SK-N-SH (cell line): Measurements from ENCODE around the gene OCA2. TPM values are rescaled to one million over a fixed set of nuclear protein-coding genes. Genes with fewer than 3 reads are reported as not detected.

ENCODE experiments used
- CTCF ChIA-PET: fragments of 300-600, 350-600 bp; formaldehyde crosslinking; extraction: SDS; loops from one replicate; lab custom pipeline; 2021; lab: Yijun Ruan, JAX
- POLR2A ChIA-PET: fragments of 350-600 bp; sonication (Branson Sonifier 250); formaldehyde crosslinking; extraction: SDS; loops from one replicate; lab custom pipeline; 2020; ENCODE audit warnings: antibody characterized with exemption, inconsistent platforms; lab: Yijun Ruan, JAX
- DNase-seq: peaks from one replicate; pipeline ENCODE4 v3.0.0; 2012
- H2AFZ ChIP-seq: fragments of 200-600 bp; sonication (generic); 2 replicates; pipeline ENCODE4 v1.8.1; 2016; ENCODE audit warnings: antibody characterized with exemption, mild to moderate bottlenecking, low read depth
- H3F3A ChIP-seq: fragments of 200-600 bp; sonication (generic); replicated peaks from 2 replicates; pipeline ENCODE3; 2016; ENCODE audit warnings: antibody characterized with exemption, mild to moderate bottlenecking; ENCODE audit not compliant: insufficient read depth
- H3K27ac ChIP-seq, 2 experiments: fragments of 200-500 bp in 1 of 2; fragments of 200-600 bp in 1 of 2; sonication (Bioruptor generic) in 1 of 2; sonication (generic), shearing (Covaris generic) in 1 of 2; 2 replicates each; pipeline versions ENCODE4 v1.5.1 to v1.6.1; 2014 to 2016; ENCODE audit warnings: low read depth in 2 of 2, inconsistent platforms in 1 of 2, low read length in 1 of 2, mild to moderate bottlenecking in 1 of 2, mixed read lengths in 1 of 2
- H3K27me3 ChIP-seq: fragments of 200-600 bp; sonication (generic), shearing (Covaris generic); 2 replicates; pipeline ENCODE4 v1.6.1; 2016; ENCODE audit warnings: mixed run types; ENCODE audit not compliant: insufficient read depth
- H3K36me3 ChIP-seq, 2 experiments: fragments of 200-500 bp in 1 of 2; fragments of 200-600 bp in 1 of 2; sonication (Bioruptor generic) in 1 of 2; sonication (generic) in 1 of 2; replicated peaks in 1 of 2; 2 replicates each; pipeline versions ENCODE3 to v1.5.1; 2014 to 2016; ENCODE audit warnings: low read length in 1 of 2, mild to moderate bottlenecking in 1 of 2; ENCODE audit not compliant: insufficient read depth in 2 of 2, control insufficient read depth in 1 of 2
- H3K4me1 ChIP-seq, 2 experiments: fragments of 200-500 bp in 1 of 2; fragments of 200-600 bp in 1 of 2; sonication (Bioruptor generic) in 1 of 2; sonication (generic), shearing (Covaris generic) in 1 of 2; 2 replicates each; pipeline versions ENCODE4 v1.5.1 to v1.6.1; 2014 to 2016; ENCODE audit warnings: low read depth in 1 of 2, low read length in 1 of 2, mixed run types in 1 of 2; ENCODE audit not compliant: insufficient read depth in 2 of 2, control insufficient read depth in 1 of 2
- H3K4me2 ChIP-seq: fragments of 200-600 bp; sonication (generic), shearing (Covaris generic); 2 replicates; pipeline ENCODE4 v1.6.1; 2017; ENCODE audit warnings: mixed run types
- H3K4me3 ChIP-seq, 2 experiments: fragments of 200-500 bp in 1 of 2; fragments of 200-600 bp in 1 of 2; sonication (Bioruptor generic) in 1 of 2; sonication (generic), shearing (Covaris generic) in 1 of 2; 2 replicates each; pipeline versions ENCODE4 v1.5.1 to v1.8.1; 2014 to 2016; ENCODE audit warnings: low read depth in 2 of 2, inconsistent platforms in 1 of 2, low read length in 1 of 2, mild to moderate bottlenecking in 1 of 2, mixed read lengths in 1 of 2, moderate library complexity in 1 of 2
- H3K79me2 ChIP-seq: fragments of 200-600 bp; sonication (generic); 2 replicates; pipeline ENCODE4 v1.8.1; 2017; ENCODE audit warnings: mild to moderate bottlenecking; ENCODE audit not compliant: insufficient read depth
- H3K9ac ChIP-seq: fragments of 200-600 bp; sonication (generic); 2 replicates; pipeline ENCODE4 v1.6.1; 2017; ENCODE audit warnings: mixed run types
- H3K9me2 ChIP-seq: fragments of 200-600 bp; sonication (generic); 2 replicates; pipeline ENCODE4 v1.6.1; 2017; ENCODE audit warnings: mixed run types
- H3K9me3 ChIP-seq: fragments of 200-600 bp; sonication (generic); 2 replicates; pipeline ENCODE4 v1.6.1; 2017; ENCODE audit warnings: mixed run types, mild to moderate bottlenecking, moderate library complexity
- H4K20me1 ChIP-seq: fragments of 200-600 bp; sonication (generic); 2 replicates; pipeline ENCODE4 v1.6.1; 2017; ENCODE audit warnings: mild to moderate bottlenecking, mixed run types; ENCODE audit not compliant: insufficient read depth
- CHD2 ChIP-seq: fragments of 150-350 bp; IDR thresholded peaks from 2 replicates; pipeline ENCODE4 v1.6.1; 2018; ENCODE audit warnings: low read length; ENCODE audit not compliant: partially characterized antibody
- ELF1 ChIP-seq: IDR thresholded peaks from 2 replicates; pipeline ENCODE4 v1.4.0; 2012
- EZH2phosphoT487 ChIP-seq: fragments of 200-600 bp; sonication (generic); IDR thresholded peaks from 2 replicates; pipeline ENCODE4 v1.6.1; 2017; ENCODE audit warnings: low read depth, mixed run types, mild to moderate bottlenecking, antibody characterized with exemption, moderate library complexity, borderline replicate concordance
- FOSL2 ChIP-seq: IDR thresholded peaks from 2 replicates; pipeline ENCODE4 v1.4.0; 2012; ENCODE audit warnings: low read depth, mild to moderate bottlenecking, moderate library complexity, borderline replicate concordance
- FOXJ3 ChIP-seq: sonication (generic); formaldehyde crosslinking; IDR thresholded peaks from 2 replicates; pipeline ENCODE4 v1.5.1; 2020; ENCODE audit warnings: mild to moderate bottlenecking, missing genetic modification reagents
- FOXM1 ChIP-seq: IDR thresholded peaks from 2 replicates; pipeline ENCODE4 v1.4.0; 2012; ENCODE audit warnings: low read depth, mild to moderate bottlenecking
- GABPA ChIP-seq: IDR thresholded peaks from 2 replicates; pipeline ENCODE4 v1.4.0; 2012; ENCODE audit warnings: low read depth, mild to moderate bottlenecking
- IRF3 ChIP-seq: fragments of 150-350 bp; IDR thresholded peaks from 2 replicates; pipeline ENCODE4 v1.6.1; 2016; ENCODE audit warnings: mild to moderate bottlenecking, low read depth, low read length
- JUND ChIP-seq: IDR thresholded peaks from 2 replicates; pipeline ENCODE4 v1.4.0; 2012
- MAX ChIP-seq: IDR thresholded peaks from 2 replicates; pipeline ENCODE4 v1.4.0; 2012; ENCODE audit warnings: low read depth
- MEF2A ChIP-seq: IDR thresholded peaks from 2 replicates; pipeline ENCODE4 v1.4.0; 2012; ENCODE audit warnings: low read depth, borderline replicate concordance
- MXI1 ChIP-seq: IDR thresholded peaks from 2 replicates; pipeline ENCODE4 v1.6.1; 2012; ENCODE audit warnings: mild to moderate bottlenecking, low read depth, low read length, improper control_type of control experiment
- NFIC ChIP-seq: IDR thresholded peaks from 2 replicates; pipeline ENCODE4 v1.4.0; 2012; ENCODE audit warnings: borderline replicate concordance
- NRF1 ChIP-seq: IDR thresholded peaks from 2 replicates; pipeline ENCODE4 v1.6.1; 2012; ENCODE audit warnings: low read depth, mild to moderate bottlenecking, low read length
- RAD21 ChIP-seq: IDR thresholded peaks from 2 replicates; pipeline ENCODE4 v1.6.1; 2012; ENCODE audit warnings: mild to moderate bottlenecking, low read length
- RCOR1 ChIP-seq: fragments of 150-350 bp; IDR thresholded peaks from 2 replicates; pipeline ENCODE4 v1.6.1; 2017; ENCODE audit warnings: antibody characterized with exemption, low read length
- RXRA ChIP-seq: IDR thresholded peaks from 2 replicates; pipeline ENCODE4 v1.4.0; 2012; ENCODE audit warnings: low read depth, mild to moderate bottlenecking, borderline replicate concordance
- SMC3 ChIP-seq: IDR thresholded peaks from 2 replicates; pipeline ENCODE4 v1.6.1; 2012; ENCODE audit warnings: low read depth, low read length, improper control_type of control experiment
- TAF1 ChIP-seq: IDR thresholded peaks from 2 replicates; pipeline ENCODE4 v1.6.1; 2012; ENCODE audit warnings: low read depth, mild to moderate bottlenecking, low read length, moderate library complexity, borderline replicate concordance
- TCF12 ChIP-seq: IDR thresholded peaks from 2 replicates; pipeline ENCODE4 v1.4.0; 2012
- TEAD4 ChIP-seq: IDR thresholded peaks from 2 replicates; pipeline ENCODE4 v1.4.0; 2012; ENCODE audit warnings: mild to moderate bottlenecking, borderline replicate concordance; ENCODE audit not compliant: insufficient read depth
- WGBS: methylation state at CpG from one replicate; pipeline ENCODE4 v1.1.6; 2017; ENCODE audit warnings: low lambda C conversion rate; 5-methylcytosine and 5-hydroxymethylcytosine counted together
- polyA plus RNA-seq, 3 experiments: library from polyadenylated mRNA; depleted of rRNA; stranded (reverse); fragments of >200 nt; gene quantifications; 2 replicates each; pipeline ENCODE4 v1.2.3, GENCODE V29; 2012
- TF ChIP-seq, protein P1 (sequence below): IDR thresholded peaks from 2 replicates; pipeline ENCODE4 v1.6.1; 2012; ENCODE audit warnings: mild to moderate bottlenecking, low read depth, low read length, moderate library complexity

OCA2 gene
- polyA plus RNA-seq, 1 of the 3 experiments (the other 2 are of a cell fraction) = 0.16 TPM

DNA sequence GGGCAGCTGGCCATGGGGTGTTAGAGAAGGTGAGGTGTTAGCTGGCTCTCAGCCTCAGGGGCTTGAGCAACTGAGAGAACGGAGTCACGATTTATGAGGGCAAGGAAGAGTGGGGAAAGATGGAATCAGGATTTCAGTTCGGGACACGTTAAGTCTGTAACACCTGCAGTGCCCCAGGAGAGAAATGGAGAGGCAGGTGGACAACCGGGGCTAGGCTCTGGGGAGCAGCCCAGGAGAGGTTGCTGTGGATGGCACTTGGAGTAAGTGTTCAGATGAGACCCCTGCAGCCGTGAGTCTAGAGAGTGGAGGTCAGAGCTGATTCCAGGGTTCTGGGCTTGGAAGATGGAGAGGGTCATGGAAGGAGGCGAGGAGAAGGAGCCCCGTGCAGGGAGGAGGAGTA lies 237.9 kb downstream of the OCA2 start (continued):
- TF ChIP-seq, protein P1, sequence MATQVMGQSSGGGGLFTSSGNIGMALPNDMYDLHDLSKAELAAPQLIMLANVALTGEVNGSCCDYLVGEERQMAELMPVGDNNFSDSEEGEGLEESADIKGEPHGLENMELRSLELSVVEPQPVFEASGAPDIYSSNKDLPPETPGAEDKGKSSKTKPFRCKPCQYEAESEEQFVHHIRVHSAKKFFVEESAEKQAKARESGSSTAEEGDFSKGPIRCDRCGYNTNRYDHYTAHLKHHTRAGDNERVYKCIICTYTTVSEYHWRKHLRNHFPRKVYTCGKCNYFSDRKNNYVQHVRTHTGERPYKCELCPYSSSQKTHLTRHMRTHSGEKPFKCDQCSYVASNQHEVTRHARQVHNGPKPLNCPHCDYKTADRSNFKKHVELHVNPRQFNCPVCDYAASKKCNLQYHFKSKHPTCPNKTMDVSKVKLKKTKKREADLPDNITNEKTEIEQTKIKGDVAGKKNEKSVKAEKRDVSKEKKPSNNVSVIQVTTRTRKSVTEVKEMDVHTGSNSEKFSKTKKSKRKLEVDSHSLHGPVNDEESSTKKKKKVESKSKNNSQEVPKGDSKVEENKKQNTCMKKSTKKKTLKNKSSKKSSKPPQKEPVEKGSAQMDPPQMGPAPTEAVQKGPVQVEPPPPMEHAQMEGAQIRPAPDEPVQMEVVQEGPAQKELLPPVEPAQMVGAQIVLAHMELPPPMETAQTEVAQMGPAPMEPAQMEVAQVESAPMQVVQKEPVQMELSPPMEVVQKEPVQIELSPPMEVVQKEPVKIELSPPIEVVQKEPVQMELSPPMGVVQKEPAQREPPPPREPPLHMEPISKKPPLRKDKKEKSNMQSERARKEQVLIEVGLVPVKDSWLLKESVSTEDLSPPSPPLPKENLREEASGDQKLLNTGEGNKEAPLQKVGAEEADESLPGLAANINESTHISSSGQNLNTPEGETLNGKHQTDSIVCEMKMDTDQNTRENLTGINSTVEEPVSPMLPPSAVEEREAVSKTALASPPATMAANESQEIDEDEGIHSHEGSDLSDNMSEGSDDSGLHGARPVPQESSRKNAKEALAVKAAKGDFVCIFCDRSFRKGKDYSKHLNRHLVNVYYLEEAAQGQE = no peak
- TF ChIP-seq EZH2phosphoT487 (no peak), NFIC (no peak), FOSL2 (no peak), GABPA (no peak), RXRA (no peak), CHD2 (no peak)

DNA sequence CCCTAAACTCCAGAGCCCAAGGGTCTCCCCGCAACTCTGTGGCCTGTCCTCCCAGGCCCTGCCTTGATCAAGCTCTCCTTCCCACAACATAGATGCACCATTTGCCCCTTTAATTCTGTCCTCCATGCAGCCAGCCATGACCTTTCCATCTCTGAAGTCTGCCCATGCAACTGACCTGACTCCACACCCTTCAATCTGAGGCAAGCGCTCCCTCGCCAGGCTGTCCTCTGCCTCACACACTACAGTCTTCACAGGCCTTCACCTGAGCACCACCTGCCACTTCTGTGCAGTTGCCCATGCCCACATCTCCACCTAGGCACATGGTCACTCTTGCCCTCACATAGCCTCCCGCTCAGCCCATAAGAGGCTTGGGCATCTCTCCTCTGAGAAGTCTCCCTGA lies 244.0 kb downstream of the OCA2 start:
- CTCF ChIA-PET = interaction anchor here (0.9 kb wide), 1 partner anchor 48 kb away, joined by 4 read pairs; no protein-coding TSS in a partner anchor
- Histone ChIP-seq H3K9ac (no peak overlapping the region), H3K27ac (no peak overlapping the region), H2AFZ (no peak overlapping the region), H3K4me2 (no peak overlapping the region), H3K36me3 (no peaks in the 10 kb centered on the region), H4K20me1 (no peaks in the 10 kb centered on the region), H3K79me2 (no peaks in the 10 kb centered on the region), H3K4me3 (no peak overlapping the region), H3K9me2 (no peaks in the 10 kb centered on the region), H3K27me3 (no peaks in the 10 kb centered on the region), H3K9me3 (peaks cover 5% of the 10 kb centered on the region; the same call in 1 of the 2 replicates), H3F3A (no peaks in the 10 kb centered on the region), H3K4me1 (no peaks in the 10 kb centered on the region; a peak in 1 of 4 replicates)
- no peak for TF ChIP-seq ELF1
- no peak for TF ChIP-seq NRF1
- TF ChIP-seq JUND = no peak
- no peak for TF ChIP-seq MXI1
- no peak for TF ChIP-seq RXRA
- POLR2A ChIA-PET = no interaction called here
- DNase-seq = no peak
- WGBS = 63% methylated on average over 4 of the region's 4 CpGs

DNA sequence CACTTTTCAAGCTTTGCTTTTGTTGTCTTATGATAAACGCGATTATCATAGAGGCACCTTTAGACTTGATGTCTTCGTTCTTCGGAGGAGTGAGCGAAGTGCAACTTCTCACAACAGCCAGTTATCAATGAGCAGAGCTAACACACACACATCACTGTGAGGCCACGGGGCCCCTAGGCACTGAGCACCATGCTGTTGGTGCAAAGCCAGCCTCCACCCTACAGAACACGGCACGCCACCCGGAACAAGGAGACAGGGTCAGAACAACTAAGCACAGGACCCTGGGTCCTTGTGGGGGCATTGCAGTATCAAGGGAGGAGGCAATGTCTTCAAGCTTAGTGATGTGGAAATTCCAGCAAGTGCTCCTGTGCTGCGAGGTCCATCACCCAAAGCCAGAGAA lies 244.5 kb downstream of the OCA2 start:
- H3K9ac ChIP-seq = no peak overlapping the region
- no peaks in the 10 kb centered on the region; a peak in 1 of 4 replicates for H3K4me1 ChIP-seq
- H3K9me2 ChIP-seq = no peaks in the 10 kb centered on the region
- ChIA-PET POLR2A (no interaction called here), CTCF (interaction anchor here (0.8 to 1.0 kb wide), 2 partner anchors 63 to 206 kb away, joined by 3 read pairs; no protein-coding TSS in a partner anchor)
- no peaks in the 10 kb centered on the region for H4K20me1 ChIP-seq
- H3K27ac ChIP-seq = no peak overlapping the region
- no peak overlapping the region for H2AFZ ChIP-seq
- DNase-seq = no peak
- no peaks in the 10 kb centered on the region for H3K79me2 ChIP-seq
- no peaks in the 10 kb centered on the region for H3K36me3 ChIP-seq
- H3F3A ChIP-seq = no peaks in the 10 kb centered on the region
- no peaks in the 10 kb centered on the region for H3K27me3 ChIP-seq
- no peak overlapping the region for H3K4me2 ChIP-seq
- H3K9me3 ChIP-seq = peaks cover 5% of the 10 kb centered on the region; the same call in 1 of the 2 replicates
- H3K4me3 ChIP-seq = no peak overlapping the region
- WGBS = 67% methylated on average over 9 of the region's 10 CpGs
- no peak for TF ChIP-seq TCF12
- TF ChIP-seq FOXM1 = no peak
- no peak for TF ChIP-seq RAD21
- TF ChIP-seq TAF1 = no peak
- TF ChIP-seq NRF1 = no peak
- TF ChIP-seq MEF2A = no peak
- no peak for TF ChIP-seq JUND
- no peak for TF ChIP-seq SMC3
- TF ChIP-seq TEAD4 = no peak
- no peak for TF ChIP-seq IRF3
- no peak for TF ChIP-seq FOXJ3 (CRISPR knock-in tag)
- TF ChIP-seq RXRA = no peak
- no peak for TF ChIP-seq RCOR1
- TF ChIP-seq MAX = no peak
